GM18511 (cell line): ENCODE results near the gene GLG1.

ENCODE experiments used
- ATAC-seq: cut with Tn5 transposase; IDR thresholded peaks from one replicate; pipeline ENCODE4 v1.9.1; 2021; ENCODE audit warnings: mild to moderate bottlenecking, moderate library complexity; ENCODE audit not compliant: unreplicated experiment

The GLG1 gene

GRCh38 chr16:74485916-74486315 lies 121.0 kb downstream of the GLG1 start:
- no peak for ATAC-seq

- no peak for ATAC-seq
These were observed 126.5 kb downstream of the GLG1 start for GRCh38 chr16:74480150-74481029.

GRCh38 chr16:74477226-74477625 lies 129.7 kb downstream of the GLG1 start:
- no peak for ATAC-seq

- no peak for ATAC-seq
These were observed 132.5 kb downstream of the GLG1 start for GRCh38 chr16:74474416-74474815.

- no peak for ATAC-seq
These were observed 134.4 kb downstream of the GLG1 start for GRCh38 chr16:74472540-74472939.

- no peak for ATAC-seq
These were observed 134.9 kb downstream of the GLG1 start for GRCh38 chr16:74472010-74472409.

- no peak for ATAC-seq
These were observed 136.9 kb downstream of the GLG1 start for GRCh38 chr16:74469946-74470478.

GRCh38 chr16:74468807-74469525 lies 137.9 kb downstream of the GLG1 start:
- no peak for ATAC-seq

- ATAC-seq = peak; percentile 61
These were observed 140.0 kb downstream of the GLG1 start for GRCh38 chr16:74466872-74467271.

GRCh38 chr16:74465851-74466685 lies 140.8 kb downstream of the GLG1 start:
- no peak for ATAC-seq

GRCh38 chr16:74465281-74465680 lies 141.6 kb downstream of the GLG1 start:
- ATAC-seq = no peak

- peak; percentile 80 for ATAC-seq
These were observed 143.0 kb downstream of the GLG1 start for GRCh38 chr16:74463888-74464287.

- ATAC-seq = no peak
These were observed 144.6 kb downstream of the GLG1 start for GRCh38 chr16:74462361-74462760.

- no peak for ATAC-seq
These were observed 145.1 kb downstream of the GLG1 start for GRCh38 chr16:74461826-74462225.

GRCh38 chr16:74460542-74460941 lies 146.4 kb downstream of the GLG1 start:
- no peak for ATAC-seq

- ATAC-seq = no peak
These were observed 150.7 kb downstream of the GLG1 start for GRCh38 chr16:74456290-74456625.

- ATAC-seq = no peak
These were observed 151.2 kb downstream of the GLG1 start for GRCh38 chr16:74455619-74456289.

- no peak for ATAC-seq
These were observed 151.7 kb downstream of the GLG1 start for GRCh38 chr16:74455213-74455612.

GRCh38 chr16:74451951-74452758 lies 154.8 kb downstream of the GLG1 start:
- peak; percentile 95 for ATAC-seq
